CD4-positive, alpha-beta T cell (primary cell): ENCODE data around the gene MYO19. TPM values are rescaled to one million over a fixed set of nuclear protein-coding genes. Genes with fewer than 3 reads are reported as not detected.

ENCODE experiments used
- ATAC-seq: fragments of 200-7000 bp; cut with Tn5 transposase; one replicate; pipeline ENCODE4 v1.10.0; 2022; ENCODE audit warnings: mild to moderate bottlenecking; ENCODE audit not compliant: poor library complexity
- CTCF ChIA-PET: fragments of 350-600 bp; sonication (Branson Sonifier 250); formaldehyde crosslinking; loops from one replicate; lab custom pipeline; 2021; ENCODE audit warnings: antibody characterized with exemption, inconsistent platforms; lab: Charles Lee
- POLR2A ChIA-PET: fragments of 350-600 bp; sonication (Branson Sonifier 250); formaldehyde crosslinking; loops from one replicate; lab custom pipeline; 2021; ENCODE audit warnings: antibody characterized with exemption, inconsistent platforms; lab: Charles Lee
- DNase-seq, 14 experiments: peaks; one replicate each; pipeline ENCODE4 v3.0.0-alpha.2; 2013 to 2020; ENCODE audit warnings: mixed read lengths in 2 of 14
- H3K27ac ChIP-seq, 2 donors: one replicate each; pipeline versions ENCODE4 v1.5.1 to v1.7.0; 2013; ENCODE audit warnings: low read length in 2 of 2, low read depth in 1 of 2, mild to moderate bottlenecking in 1 of 2
- H3K27me3 ChIP-seq, 2 experiments: 1 replicate in 1 of 2; 2 replicates in 1 of 2; pipeline versions ENCODE4 v1.6.1 to v1.7.0; 2013; ENCODE audit warnings: low read length in 2 of 2, control low read depth in 1 of 2, mild to moderate bottlenecking in 1 of 2, moderate library complexity in 1 of 2; ENCODE audit not compliant: insufficient read depth in 2 of 2, control insufficient read depth in 1 of 2
- H3K36me3 ChIP-seq: one replicate; pipeline ENCODE4 v1.6.1; 2013; ENCODE audit warnings: low read length, control low read depth; ENCODE audit not compliant: insufficient read depth
- H3K4me1 ChIP-seq: one replicate; pipeline ENCODE4 v1.6.1; 2013; ENCODE audit warnings: low read length, control low read depth; ENCODE audit not compliant: insufficient read depth
- H3K4me3 ChIP-seq: one replicate; pipeline ENCODE4 v1.5.1; 2013; ENCODE audit warnings: mild to moderate bottlenecking, low read length, moderate library complexity
- H3K9me3 ChIP-seq, 2 experiments: 1 replicate in 1 of 2; 2 replicates in 1 of 2; pipeline versions ENCODE4 v1.6.1 to v1.7.0; 2013; ENCODE audit warnings: low read length in 2 of 2, mild to moderate bottlenecking in 2 of 2, control low read depth in 1 of 2, moderate library complexity in 1 of 2; ENCODE audit not compliant: control insufficient read depth in 1 of 2, insufficient read depth in 1 of 2
- H3K27ac Mint-ChIP-seq: one replicate; pipeline ENCODE4 v1.8.0; 2020; ENCODE audit warnings: mixed read lengths
- H3K27me3 Mint-ChIP-seq: one replicate; pipeline ENCODE4 v1.8.0; 2021; ENCODE audit warnings: mixed read lengths
- H3K36me3 Mint-ChIP-seq: one replicate; pipeline ENCODE4 v1.8.0; 2021; ENCODE audit warnings: low read depth, mixed read lengths
- H3K4me1 Mint-ChIP-seq: one replicate; pipeline ENCODE4 v1.8.0; 2021; ENCODE audit warnings: low read depth, mixed read lengths
- H3K4me3 Mint-ChIP-seq: one replicate; pipeline ENCODE4 v1.8.0; 2020; ENCODE audit warnings: mild to moderate bottlenecking, mixed read lengths
- H3K9me3 Mint-ChIP-seq: one replicate; pipeline ENCODE4 v1.8.0; 2020; ENCODE audit warnings: mixed read lengths
- intact Hi-C, 2 experiments: fragments of 100-400 bp; cut with DNase I in 1 of 2; cut with micrococcal nuclease in 1 of 2; formaldehyde crosslinking; loops; one replicate each; pipeline versions ENCODE4 v1.15.1 to v1.9.0; 2023 to 2025; cut with DNase I, micrococcal nuclease
- total RNA-seq, 174 experiments: library from RNA in 2 of 174; stranded (reverse) in 2 of 174; gene quantifications; one replicate each; pipeline ENCODE4 v1.2.3 and lab custom pipeline; 2021 to 2026
- TF ChIP-seq, protein P1 (sequence below): fragments of 200-600 bp; IDR thresholded peaks from one replicate; pipeline ENCODE4 v1.8.0; 2022; ENCODE audit warnings: antibody characterized with exemption, mild to moderate bottlenecking

The MYO19 gene
- total RNA-seq, 2 experiments from 2014 or later = 64.4 to 70.5 TPM

DNA sequence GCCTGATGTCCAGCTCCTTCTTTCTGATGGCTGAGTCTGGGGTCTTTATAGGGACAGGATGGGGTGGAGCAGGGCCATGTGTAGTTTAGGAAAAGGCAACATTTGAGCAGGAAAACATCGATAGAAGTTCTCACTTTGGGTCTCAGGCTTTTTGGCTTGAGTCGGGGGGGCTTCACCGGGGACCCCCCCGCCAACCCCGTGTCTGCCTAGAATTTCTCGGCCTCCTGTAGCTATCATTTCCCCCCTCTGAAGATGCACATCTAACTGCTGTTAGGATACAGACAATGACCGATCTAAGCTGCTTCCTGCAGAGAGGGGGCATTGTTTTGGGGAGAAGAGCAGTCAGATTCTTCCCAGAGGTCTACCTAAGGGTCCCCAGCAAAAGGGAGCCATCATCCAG, 64.9 kb downstream of the MYO19 start:
- CTCF ChIA-PET = no interaction called here
- Mint-ChIP-seq H3K4me3 (no peak overlapping the region), H3K27ac (no peak overlapping the region), H3K27me3 (peaks cover 59% of the 10 kb centered on the region), H3K36me3 (no peaks in the 10 kb centered on the region), H3K4me1 (no peaks in the 10 kb centered on the region), H3K9me3 (no peaks in the 10 kb centered on the region)
- H3K36me3 ChIP-seq = no peaks in the 10 kb centered on the region
- no peak overlapping the region for H3K27ac ChIP-seq
- peaks cover 0 to 4% of the 10 kb centered on the region in 2 experiments for H3K9me3 ChIP-seq
- DNase-seq = no peak
- H3K4me1 ChIP-seq = no peaks in the 10 kb centered on the region
- ATAC-seq = no peak
- H3K27me3 ChIP-seq = peaks cover 11 to 40% of the 10 kb centered on the region in 2 experiments
- POLR2A ChIA-PET = no interaction called here
- intact Hi-C loops = no loop called here
- TF ChIP-seq, protein P1, sequence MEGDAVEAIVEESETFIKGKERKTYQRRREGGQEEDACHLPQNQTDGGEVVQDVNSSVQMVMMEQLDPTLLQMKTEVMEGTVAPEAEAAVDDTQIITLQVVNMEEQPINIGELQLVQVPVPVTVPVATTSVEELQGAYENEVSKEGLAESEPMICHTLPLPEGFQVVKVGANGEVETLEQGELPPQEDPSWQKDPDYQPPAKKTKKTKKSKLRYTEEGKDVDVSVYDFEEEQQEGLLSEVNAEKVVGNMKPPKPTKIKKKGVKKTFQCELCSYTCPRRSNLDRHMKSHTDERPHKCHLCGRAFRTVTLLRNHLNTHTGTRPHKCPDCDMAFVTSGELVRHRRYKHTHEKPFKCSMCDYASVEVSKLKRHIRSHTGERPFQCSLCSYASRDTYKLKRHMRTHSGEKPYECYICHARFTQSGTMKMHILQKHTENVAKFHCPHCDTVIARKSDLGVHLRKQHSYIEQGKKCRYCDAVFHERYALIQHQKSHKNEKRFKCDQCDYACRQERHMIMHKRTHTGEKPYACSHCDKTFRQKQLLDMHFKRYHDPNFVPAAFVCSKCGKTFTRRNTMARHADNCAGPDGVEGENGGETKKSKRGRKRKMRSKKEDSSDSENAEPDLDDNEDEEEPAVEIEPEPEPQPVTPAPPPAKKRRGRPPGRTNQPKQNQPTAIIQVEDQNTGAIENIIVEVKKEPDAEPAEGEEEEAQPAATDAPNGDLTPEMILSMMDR = no peak
- H3K4me3 ChIP-seq = no peak overlapping the region

DNA sequence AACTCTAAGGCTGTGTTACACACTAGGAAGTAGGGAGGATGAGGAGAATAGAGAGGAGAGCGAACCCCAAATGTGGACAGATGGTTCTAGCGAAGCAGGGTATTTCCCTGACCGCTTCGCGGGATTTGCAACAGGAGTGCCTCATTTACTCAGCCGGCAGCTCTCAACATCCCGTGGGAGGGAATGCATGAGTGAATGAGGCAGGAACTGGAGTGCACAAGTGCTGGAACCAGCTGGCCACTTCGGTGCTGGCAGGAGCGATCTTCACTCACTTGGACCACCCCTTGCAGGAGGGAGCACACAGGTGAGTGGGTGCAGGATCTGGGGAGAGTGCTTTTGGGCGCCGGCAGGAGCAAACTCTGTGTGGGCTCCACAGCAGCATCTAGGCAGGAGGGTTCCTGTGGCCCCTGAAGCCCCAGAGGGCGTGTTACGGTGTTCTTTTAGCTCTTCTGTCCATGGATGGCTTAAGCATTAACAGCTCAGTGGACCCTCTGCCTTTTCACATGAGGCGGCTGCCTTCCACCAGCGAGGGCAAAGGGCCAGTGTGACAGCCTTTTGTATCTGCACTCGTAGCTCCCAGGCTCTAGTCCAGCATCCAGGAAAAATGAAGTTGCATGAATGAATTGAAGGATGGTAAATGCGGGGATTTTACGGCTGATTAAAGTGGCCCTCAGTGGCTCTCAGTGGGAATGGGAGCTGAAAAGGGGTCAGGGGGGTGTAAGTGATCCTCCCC, 65.6 kb downstream of the MYO19 start:
- Mint-ChIP-seq H3K27ac (no peak overlapping the region), H3K27me3 (peaks cover 59% of the 10 kb centered on the region), H3K4me3 (no peak overlapping the region), H3K36me3 (no peaks in the 10 kb centered on the region), H3K9me3 (no peaks in the 10 kb centered on the region), H3K4me1 (no peaks in the 10 kb centered on the region)
- ATAC-seq (no peak), DNase-seq (no peak)
- H3K36me3 ChIP-seq = no peaks in the 10 kb centered on the region
- peaks cover 17 to 46% of the 10 kb centered on the region in 2 experiments for H3K27me3 ChIP-seq
- POLR2A ChIA-PET = no interaction called here
- no peak overlapping the region for H3K27ac ChIP-seq
- intact Hi-C loops = no loop called here
- CTCF ChIA-PET = no interaction called here
- H3K9me3 ChIP-seq = peaks cover 0 to 11% of the 10 kb centered on the region in 2 experiments
- no peak overlapping the region for H3K4me3 ChIP-seq
- H3K4me1 ChIP-seq = no peaks in the 10 kb centered on the region
- TF ChIP-seq, protein P1 = no peak

DNA sequence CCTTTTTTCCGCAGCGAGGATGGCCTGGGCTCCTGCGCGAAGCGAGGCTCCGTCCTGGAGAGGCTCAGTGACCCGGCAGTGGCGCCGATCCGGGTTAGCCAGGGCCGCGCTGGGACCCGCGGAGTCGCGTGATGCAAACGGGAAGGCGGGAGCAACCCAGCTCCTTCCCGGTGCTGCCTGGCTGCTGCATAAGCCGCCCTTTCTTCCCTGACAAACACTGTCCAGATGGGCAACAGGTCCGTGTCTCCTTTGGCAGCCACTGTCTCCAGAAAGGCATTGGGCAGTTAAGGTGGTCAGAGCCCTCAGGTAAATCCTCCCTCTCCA, 69.9 kb downstream of the MYO19 start:
- no peak for ATAC-seq
- Histone ChIP-seq H3K36me3 (no peaks in the 10 kb centered on the region), H3K4me1 (peaks cover 3% of the 10 kb centered on the region), H3K27me3 (peaks cover 35 to 69% of the 10 kb centered on the region in 2 experiments), H3K27ac (no peak overlapping the region), H3K4me3 (no peak overlapping the region), H3K9me3 (peaks cover 0 to 22% of the 10 kb centered on the region in 2 experiments)
- ChIA-PET POLR2A (no interaction called here), CTCF (no interaction called here)
- no peak overlapping the region for H3K4me3 Mint-ChIP-seq
- intact Hi-C loops = no loop called here
- H3K36me3 Mint-ChIP-seq = no peaks in the 10 kb centered on the region
- H3K4me1 Mint-ChIP-seq = no peaks in the 10 kb centered on the region
- DNase-seq = no peak
- H3K9me3 Mint-ChIP-seq = no peaks in the 10 kb centered on the region
- H3K27ac Mint-ChIP-seq = no peak overlapping the region
- TF ChIP-seq, protein P1 = no peak
- H3K27me3 Mint-ChIP-seq = peaks cover 72% of the 10 kb centered on the region
